Measurements from ENCODE around the gene OXSR1. TPM values are rescaled to one million over a fixed set of nuclear protein-coding genes. Genes with fewer than 3 reads are reported as not detected.
"Not testable (repeated sequence)": the region's sequence is repeated elsewhere in the genome, so short reads cannot be mapped to it uniquely, and the experiment has no call there.

The OXSR1 gene
- total RNA-seq, 1 donor from 2014 or later, result 41.1 TPM

DNA sequence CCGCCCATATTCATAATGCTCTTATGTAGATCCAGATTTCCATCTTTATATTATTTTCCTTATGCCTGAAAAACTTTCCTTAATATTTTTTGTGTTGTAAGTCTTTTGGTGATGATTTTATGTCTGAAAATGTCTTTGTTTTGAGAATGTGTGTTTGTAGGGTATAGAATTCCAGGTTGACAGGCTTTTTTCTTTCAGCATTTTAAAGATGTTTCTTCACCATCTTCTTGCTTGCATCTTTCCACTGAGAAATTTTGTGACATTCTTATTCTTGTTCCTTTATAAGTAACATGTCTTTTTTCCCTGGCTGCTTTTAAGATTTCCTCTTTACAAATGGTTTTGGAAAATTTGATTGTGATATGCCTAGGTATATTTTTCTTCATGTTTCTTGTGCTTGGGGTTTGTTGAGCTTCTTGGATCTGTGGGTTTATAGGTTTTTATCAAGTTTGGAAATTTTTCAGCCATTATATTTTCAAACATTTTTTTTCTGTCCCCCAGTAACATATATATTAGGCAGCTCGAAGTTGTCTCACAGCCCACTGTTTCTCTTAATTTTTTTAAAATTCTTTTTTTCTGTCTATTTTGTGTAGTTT is 73.2 kb downstream of the OXSR1 start:
- no peak for DNase-seq (ENCODE audit: extremely low spot score, unreplicated experiment)
- Mint-ChIP-seq H3K36me3 (peaks cover 69% of the 10 kb centered on the region), H3K27ac (no peak overlapping the region), H3K4me3 (no peak overlapping the region), H3K9me3 (peaks cover 13% of the 10 kb centered on the region), H3K4me1 (ENCODE audit: unreplicated experiment) (peaks cover 8% of the 10 kb centered on the region), H3K27me3 (no peaks in the 10 kb centered on the region)
- TF ChIP-seq, protein P1, sequence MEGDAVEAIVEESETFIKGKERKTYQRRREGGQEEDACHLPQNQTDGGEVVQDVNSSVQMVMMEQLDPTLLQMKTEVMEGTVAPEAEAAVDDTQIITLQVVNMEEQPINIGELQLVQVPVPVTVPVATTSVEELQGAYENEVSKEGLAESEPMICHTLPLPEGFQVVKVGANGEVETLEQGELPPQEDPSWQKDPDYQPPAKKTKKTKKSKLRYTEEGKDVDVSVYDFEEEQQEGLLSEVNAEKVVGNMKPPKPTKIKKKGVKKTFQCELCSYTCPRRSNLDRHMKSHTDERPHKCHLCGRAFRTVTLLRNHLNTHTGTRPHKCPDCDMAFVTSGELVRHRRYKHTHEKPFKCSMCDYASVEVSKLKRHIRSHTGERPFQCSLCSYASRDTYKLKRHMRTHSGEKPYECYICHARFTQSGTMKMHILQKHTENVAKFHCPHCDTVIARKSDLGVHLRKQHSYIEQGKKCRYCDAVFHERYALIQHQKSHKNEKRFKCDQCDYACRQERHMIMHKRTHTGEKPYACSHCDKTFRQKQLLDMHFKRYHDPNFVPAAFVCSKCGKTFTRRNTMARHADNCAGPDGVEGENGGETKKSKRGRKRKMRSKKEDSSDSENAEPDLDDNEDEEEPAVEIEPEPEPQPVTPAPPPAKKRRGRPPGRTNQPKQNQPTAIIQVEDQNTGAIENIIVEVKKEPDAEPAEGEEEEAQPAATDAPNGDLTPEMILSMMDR (conservative IDR thresholded peaks at IDR 0.05), result no peak

DNA sequence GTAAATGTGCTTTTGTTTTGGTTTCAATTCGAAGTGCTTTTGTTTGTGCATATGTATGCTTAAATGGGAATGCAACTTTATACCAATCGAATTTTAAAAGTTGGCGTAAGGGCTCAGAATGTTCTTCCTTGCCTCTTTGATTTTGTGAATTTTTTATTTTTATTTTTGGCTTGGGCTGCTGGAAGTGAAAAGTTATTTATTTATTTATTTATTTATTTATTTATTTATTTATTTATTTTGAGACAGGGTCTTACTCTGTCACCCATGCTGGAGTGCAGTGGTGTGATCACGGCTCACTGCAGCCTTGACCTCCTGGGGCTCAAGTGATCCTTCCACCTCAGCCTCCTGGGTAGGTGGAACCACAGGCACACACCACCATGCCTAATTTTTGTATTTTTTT is 77.5 kb downstream of the OXSR1 start:
- H3K36me3 Mint-ChIP-seq, result peaks cover 52% of the 10 kb centered on the region
- H3K4me3 Mint-ChIP-seq; DNase-seq (ENCODE audit: extremely low spot score, unreplicated experiment); H3K27ac Mint-ChIP-seq; H3K27me3 Mint-ChIP-seq; H3K9me3 Mint-ChIP-seq: not testable (repeated sequence)
- peaks cover 18% of the 10 kb centered on the region for H3K4me1 Mint-ChIP-seq (ENCODE audit: unreplicated experiment)

DNA sequence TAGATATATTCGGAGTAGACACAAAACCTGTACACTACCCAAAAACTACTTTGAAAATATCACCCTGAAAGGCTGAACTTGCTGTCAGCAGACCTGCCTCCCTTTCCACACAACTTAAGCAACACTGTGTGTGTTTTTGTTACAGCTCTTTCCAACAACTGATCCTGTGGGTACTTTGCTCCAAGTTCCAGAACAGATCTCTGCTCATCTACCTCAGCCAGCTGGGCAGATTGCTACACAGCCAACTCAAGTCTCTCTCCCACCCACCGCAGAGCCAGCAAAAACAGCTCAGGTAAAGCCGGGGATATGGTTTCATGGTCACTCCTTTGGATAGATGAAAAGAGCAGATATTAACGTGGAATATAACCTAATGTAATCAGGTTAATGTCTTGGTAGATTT is 80.6 kb downstream of the OXSR1 start:
- peaks cover 36% of the 10 kb centered on the region for H3K36me3 Mint-ChIP-seq
- TF ChIP-seq, protein P1 (conservative IDR thresholded peaks at IDR 0.05), result no peak
- no peak for DNase-seq (ENCODE audit: extremely low spot score, unreplicated experiment)
- H3K9me3 Mint-ChIP-seq, result no peaks in the 10 kb centered on the region
- H3K27me3 Mint-ChIP-seq, result no peaks in the 10 kb centered on the region
- H3K4me3 Mint-ChIP-seq, result no peak overlapping the region
- H3K27ac Mint-ChIP-seq, result peak overlapping the region; percentile 47
- H3K4me1 Mint-ChIP-seq (ENCODE audit: unreplicated experiment), result peaks cover 23% of the 10 kb centered on the region

DNA sequence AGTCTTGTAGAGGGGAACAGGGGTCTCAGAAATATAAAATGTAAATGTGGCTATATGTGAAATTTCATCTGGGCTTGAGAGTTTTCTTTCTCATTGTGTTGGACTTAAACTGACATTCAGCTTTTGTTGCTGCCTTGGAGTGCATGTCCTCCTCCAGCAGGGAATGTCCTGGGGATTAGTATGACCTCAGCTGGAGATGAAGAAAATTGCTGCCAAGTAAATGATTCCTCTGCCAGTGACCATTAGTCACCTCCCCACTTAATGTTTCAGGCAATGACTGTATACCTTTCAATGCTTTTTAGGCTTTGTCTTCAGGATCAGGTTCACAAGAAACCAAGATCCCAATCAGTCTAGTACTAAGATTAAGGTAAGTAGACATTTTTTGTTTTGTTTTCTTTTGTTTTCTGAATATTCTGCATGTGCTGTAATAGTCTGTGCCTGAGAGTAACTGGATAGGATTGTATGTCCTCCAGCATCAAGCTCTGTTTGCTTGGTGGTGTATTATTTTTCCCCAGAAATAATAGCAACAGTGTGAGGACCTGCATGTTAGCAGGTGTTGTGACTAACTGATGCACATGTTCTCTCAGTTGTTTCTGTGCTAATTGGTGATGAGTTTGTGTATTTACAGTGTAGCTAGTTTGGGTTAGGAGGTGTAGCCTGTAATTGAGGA is 82.2 kb downstream of the OXSR1 start:
- peak overlapping the region; percentile 46 for H3K27ac Mint-ChIP-seq
- H3K27me3 Mint-ChIP-seq, result no peaks in the 10 kb centered on the region
- no peaks in the 10 kb centered on the region for H3K9me3 Mint-ChIP-seq
- TF ChIP-seq, protein P1 (conservative IDR thresholded peaks at IDR 0.05), result no peak
- H3K36me3 Mint-ChIP-seq, result peaks cover 40% of the 10 kb centered on the region
- peaks cover 23% of the 10 kb centered on the region for H3K4me1 Mint-ChIP-seq (ENCODE audit: unreplicated experiment)
- no peak for DNase-seq (ENCODE audit: extremely low spot score, unreplicated experiment)
- H3K4me3 Mint-ChIP-seq, result no peak overlapping the region

DNA sequence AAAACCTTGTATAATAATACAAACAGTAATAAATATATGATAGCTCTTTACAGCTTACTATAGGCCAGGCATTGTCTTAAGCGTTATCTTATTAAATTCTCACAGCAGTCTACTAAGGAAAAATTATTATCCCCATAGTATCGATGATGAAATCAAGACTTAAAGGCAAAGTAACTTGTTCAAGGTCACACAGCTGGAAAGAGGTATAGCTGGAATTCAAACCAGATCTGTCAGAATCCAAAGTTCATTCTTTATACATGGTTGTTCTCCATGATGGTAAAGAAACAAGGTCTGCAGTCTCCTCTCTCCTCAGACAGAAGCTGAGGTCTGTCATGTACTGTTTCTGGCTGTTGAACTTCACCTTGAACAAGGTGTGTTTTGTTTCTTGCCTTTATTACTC is 84.9 kb downstream of the OXSR1 start:
- DNase-seq (ENCODE audit: extremely low spot score, unreplicated experiment), result no peak
- Mint-ChIP-seq H3K27me3 (no peaks in the 10 kb centered on the region), H3K4me3 (no peak overlapping the region), H3K27ac (no peak overlapping the region), H3K36me3 (peaks cover 39% of the 10 kb centered on the region), H3K4me1 (ENCODE audit: unreplicated experiment) (peaks cover 23% of the 10 kb centered on the region), H3K9me3 (no peaks in the 10 kb centered on the region)
- TF ChIP-seq, protein P1 (conservative IDR thresholded peaks at IDR 0.05), result no peak

DNA sequence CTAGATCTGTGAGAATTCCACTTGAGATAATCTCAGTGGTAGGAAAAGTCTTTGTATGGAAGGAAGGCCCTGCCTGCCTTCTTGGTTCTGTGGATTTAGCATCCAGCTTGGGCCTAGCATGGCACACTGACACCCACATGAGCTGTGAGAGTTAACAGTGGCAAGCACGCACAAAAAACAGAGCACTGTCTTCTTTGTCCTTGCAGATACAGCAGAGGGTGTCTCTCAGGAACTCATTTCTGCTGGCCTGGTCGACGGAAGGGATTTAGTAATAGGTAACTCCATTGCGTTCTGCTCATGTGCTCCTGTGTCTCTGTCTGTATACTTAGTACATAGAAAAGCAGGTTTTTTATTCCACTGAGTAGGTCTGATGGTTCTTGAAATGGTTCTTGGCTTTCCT is 85.9 kb downstream of the OXSR1 start:
- H3K27me3 Mint-ChIP-seq, result no peaks in the 10 kb centered on the region
- TF ChIP-seq, protein P1 (conservative IDR thresholded peaks at IDR 0.05), result no peak
- H3K4me1 Mint-ChIP-seq (ENCODE audit: unreplicated experiment), result peaks cover 19% of the 10 kb centered on the region
- H3K4me3 Mint-ChIP-seq, result no peak overlapping the region
- H3K36me3 Mint-ChIP-seq, result peaks cover 38% of the 10 kb centered on the region
- no peak for DNase-seq (ENCODE audit: extremely low spot score, unreplicated experiment)
- H3K27ac Mint-ChIP-seq, result no peak overlapping the region
- no peaks in the 10 kb centered on the region for H3K9me3 Mint-ChIP-seq
